Jurkat, Clone E6-1 (cell line): ENCODE measurements around the gene ZNF45. TPM values are rescaled to one million over a fixed set of nuclear protein-coding genes. Genes with fewer than 3 reads are reported as not detected.
"Not testable (repeated sequence)": the region's sequence is repeated elsewhere in the genome, so short reads cannot be mapped to it uniquely, and the experiment has no call there.

ENCODE experiments used
- DNase-seq: peaks from one replicate; pipeline ENCODE4 v3.0.0-alpha.2; 2011; ENCODE audit warnings: low read depth, low spot score
- H3K4me3 ChIP-seq: 2 replicates; pipeline ENCODE4 v1.5.1; 2011; ENCODE audit warnings: mild to moderate bottlenecking, low read length, control low read depth, moderate library complexity
- polyA plus RNA-seq: library from polyadenylated mRNA; unstranded; fragments of >200 nt; gene quantifications from one replicate; pipeline ENCODE4 v1.2.1, GENCODE V29; 2012; ENCODE audit warnings: missing spikeins; ENCODE audit not compliant: insufficient read length, insufficient read depth

ZNF45 gene
- 6.3 TPM for polyA plus RNA-seq

DNA sequence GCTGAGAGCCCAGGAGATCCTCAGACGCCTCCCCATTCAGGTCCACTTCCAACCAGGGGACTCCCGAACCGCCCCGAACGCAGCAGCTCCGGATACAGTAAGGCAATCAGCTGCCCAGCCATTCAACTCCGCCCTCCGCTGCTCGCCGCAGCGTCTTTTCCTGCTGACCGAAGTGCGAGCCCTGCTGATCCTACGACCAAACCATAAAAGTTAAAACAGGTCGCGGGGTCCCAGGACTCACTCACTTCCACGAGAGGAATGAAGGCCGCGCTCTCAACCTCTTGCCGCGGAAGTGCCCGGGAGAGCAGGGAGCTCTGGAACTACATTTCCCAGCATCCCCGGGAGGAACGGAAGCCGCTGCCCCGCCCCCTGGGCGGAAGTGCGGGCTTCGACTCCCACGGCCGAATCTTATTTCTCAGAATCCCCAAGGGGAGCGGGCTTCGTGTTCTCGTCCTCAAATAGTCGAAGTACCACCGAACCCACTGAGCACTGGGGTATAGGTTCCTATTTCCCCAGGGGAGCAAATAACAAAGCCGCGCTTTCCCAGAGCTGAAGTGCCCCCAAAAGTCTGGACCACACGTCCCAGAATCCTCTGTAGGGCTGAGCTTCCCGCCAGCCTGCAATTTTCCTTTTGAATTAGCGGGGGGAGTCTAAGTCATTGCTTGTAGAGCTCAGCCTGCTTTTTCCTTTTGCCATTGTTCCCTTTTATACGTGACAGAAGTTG is at the start of gene ZNF45:
ZNF45 (minus strand) TSS at position 298 of the 724 bp plus-strand sequence. CDS start 13,097 bp downstream, outside the sequence.
- peak; percentile 78 for DNase-seq
- peak within 1 kb of the TSS; percentile 74 for H3K4me3 ChIP-seq

DNA sequence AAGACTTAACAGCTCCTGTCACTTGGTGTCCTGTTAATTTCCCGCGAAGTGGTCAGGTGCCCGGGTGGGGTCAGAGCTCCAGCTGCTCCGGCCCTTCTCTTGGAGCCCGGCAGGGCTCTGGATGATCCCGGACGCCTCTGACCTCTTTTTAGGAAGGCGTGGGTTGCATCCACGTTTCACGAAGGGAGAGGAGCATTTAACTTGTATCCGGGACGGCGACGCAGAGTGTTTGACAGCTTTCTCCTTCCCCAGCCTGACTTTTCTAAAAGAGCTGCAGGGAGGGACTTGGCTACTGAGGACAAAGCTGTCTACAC is 49.6 kb upstream of the ZNF45 start:
- DNase-seq, result no peak
- no peak overlapping the region for H3K4me3 ChIP-seq

DNA sequence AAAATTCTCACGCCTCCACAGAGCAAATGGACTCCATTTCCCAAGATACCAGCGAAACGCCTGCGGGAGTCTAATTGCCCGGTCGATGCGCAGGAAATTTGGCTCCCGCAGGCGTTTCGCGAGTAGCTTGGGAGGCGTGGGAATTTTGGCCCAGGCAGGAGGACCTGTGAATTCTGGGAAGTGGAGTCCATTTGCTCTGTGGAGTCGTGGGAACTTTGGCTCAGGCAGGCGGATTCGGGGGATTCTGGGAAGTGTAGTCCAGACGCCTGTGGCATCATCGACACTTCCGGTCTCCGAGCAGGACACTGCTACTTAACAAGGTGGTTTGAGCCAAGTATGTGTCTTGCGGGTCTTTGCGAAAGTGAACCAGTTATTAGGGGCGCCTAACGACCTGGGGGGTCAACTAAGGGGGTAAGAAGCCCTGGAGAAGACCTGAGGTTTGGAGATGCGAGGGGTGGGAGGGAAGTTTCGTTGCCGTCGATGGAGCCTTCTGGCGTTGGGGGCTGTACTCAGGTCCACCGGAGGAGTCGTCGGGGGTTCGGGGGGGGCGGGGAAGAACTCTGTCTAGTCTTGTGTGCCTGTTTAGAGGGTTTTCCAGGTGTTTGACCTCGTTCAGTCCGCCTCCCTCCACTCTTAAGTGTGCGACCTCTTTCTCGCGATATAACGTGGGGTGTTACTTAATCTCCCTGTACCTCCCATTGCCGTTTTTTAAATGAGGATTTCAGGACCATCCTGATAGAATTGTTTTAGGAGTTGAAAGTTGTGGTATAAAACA is 49.0 kb upstream of the ZNF45 start, which contains the start of gene ZNF155:
ZNF155 (plus strand) TSS at position 277 of the 775 bp plus-strand sequence. CDS start 4,356 bp downstream, outside the sequence.
- no peak within 1 kb of the TSS for H3K4me3 ChIP-seq

DNA sequence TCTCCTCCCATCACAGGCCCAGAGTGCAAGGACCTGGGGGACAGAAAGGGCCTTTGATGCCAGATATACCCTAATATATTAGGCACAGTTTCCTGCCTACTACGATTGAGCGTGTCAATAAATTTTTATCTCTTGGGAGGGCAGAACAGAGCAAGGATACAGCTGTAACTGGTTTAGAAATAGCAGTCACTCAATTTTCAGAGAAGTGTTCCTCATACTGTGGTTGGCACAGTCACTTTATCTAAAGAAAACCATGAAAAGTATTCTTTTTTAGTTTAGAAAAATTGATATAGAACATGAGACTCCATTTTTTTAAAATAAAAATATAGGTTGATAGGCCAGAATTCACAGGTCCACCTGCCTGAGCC is 48.4 kb upstream of the ZNF45 start:
- no peak for DNase-seq
- no peak overlapping the region for H3K4me3 ChIP-seq

More for the DNA sequence above, 49.0 kb upstream of the ZNF45 start, which contains the start of gene ZNF155:
- no peak for DNase-seq

DNA sequence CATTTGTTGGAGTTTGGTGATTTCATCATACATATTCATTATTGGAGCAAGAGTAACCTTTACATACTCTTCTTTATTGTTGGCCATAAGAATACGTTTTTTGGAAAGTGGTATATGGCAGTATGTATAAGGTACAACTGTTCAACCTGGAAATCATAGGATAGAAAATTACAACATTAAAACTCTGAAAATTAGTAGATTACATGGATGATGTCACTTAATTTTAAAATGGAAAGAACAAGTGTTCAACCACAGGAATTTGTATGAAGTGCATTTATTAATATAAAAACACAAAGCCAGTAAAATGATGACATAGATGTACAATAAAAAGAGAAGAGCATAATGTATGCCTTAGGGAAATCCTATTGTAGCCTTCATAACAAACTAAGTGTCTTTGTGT is 41.6 kb upstream of the ZNF45 start:
- no peak for DNase-seq

DNA sequence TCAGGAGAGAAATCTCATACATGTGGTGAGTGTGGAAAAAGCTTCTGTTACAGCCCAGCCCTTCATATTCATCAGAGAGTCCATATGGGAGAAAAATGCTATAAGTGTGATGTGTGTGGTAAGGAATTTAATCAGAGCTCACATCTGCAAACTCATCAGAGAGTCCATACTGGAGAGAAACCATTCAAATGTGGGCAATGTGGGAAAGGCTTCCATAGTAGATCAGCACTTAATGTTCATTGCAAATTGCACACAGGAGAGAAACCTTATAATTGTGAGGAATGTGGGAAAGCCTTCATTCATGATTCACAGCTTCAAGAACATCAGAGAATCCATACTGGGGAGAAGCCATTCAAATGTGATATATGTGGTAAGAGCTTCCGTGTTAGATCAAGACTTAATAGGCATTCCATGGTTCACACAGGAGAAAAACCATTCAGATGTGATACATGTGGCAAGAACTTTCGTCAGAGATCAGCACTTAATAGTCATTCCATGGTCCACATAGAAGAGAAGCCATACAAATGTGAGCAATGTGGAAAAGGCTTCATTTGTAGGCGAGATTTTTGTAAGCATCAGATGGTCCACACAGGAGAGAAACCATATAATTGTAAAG is 31.1 kb upstream of the ZNF45 start:
- no peak for DNase-seq
- H3K4me3 ChIP-seq, result no peak overlapping the region

More for the DNA sequence above, 41.6 kb upstream of the ZNF45 start:
- H3K4me3 ChIP-seq, result no peak overlapping the region

DNA sequence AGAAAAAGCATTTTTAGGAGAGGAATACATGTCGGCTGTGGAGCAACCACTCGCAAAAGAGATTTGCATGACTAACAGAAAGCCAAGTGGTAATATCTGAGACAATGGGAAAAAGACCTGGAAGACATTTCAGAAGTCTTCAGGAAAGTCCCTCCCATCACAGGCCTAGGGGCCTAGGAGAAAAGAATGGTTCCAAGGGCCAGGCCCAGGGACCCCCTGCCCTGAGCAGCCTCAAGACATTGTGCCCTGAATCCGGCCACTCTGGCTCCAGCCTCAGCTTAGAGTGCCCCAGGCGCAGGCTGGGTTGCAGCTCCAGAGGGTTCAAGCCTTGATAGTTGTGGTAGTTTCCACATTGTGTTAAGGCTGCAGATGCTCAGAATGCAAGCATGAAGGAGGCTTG is 25.3 kb upstream of the ZNF45 start:
- H3K4me3 ChIP-seq, result no peak overlapping the region
- DNase-seq, result no peak

DNA sequence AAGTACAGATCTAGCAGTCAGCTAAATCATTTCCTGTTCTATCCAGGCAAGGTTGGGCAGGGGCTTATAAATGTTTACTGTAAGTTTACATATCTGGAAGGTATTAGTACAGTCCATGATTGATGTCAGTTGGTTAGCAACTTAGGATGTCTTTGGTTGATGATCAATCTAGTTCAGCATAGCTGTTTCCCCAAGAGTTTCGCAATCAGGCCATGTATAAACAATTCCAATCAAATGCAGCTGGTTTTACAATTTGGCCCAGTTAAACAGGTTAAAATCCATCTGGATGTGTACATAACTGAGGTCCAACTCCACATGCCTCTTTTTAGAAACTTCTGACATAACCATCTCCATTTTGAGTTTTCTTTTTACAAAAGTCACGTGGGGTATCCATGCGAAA is 22.8 kb upstream of the ZNF45 start:
- DNase-seq, result no peak
- no peak overlapping the region for H3K4me3 ChIP-seq

DNA sequence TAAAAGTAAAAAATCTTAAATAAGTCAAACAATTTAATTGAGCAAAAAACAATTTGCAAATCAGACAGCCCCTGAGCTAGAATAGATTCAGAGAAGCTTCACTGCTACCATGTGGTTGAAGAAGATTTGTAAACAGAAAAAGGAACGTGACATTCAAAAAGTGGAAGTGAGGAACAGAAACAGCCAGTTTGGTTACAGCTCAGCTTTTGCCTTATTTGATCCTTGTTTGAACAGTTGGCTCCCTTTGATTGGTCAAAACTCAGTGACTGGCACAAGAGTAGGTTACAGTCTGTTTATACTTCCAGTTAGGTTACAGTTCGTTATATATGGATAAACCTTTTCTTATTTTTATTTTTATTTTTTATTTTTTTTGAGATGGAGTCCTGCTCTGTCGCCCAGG is 21.7 kb upstream of the ZNF45 start:
- H3K4me3 ChIP-seq, result no peak overlapping the region
- DNase-seq, result no peak

DNA sequence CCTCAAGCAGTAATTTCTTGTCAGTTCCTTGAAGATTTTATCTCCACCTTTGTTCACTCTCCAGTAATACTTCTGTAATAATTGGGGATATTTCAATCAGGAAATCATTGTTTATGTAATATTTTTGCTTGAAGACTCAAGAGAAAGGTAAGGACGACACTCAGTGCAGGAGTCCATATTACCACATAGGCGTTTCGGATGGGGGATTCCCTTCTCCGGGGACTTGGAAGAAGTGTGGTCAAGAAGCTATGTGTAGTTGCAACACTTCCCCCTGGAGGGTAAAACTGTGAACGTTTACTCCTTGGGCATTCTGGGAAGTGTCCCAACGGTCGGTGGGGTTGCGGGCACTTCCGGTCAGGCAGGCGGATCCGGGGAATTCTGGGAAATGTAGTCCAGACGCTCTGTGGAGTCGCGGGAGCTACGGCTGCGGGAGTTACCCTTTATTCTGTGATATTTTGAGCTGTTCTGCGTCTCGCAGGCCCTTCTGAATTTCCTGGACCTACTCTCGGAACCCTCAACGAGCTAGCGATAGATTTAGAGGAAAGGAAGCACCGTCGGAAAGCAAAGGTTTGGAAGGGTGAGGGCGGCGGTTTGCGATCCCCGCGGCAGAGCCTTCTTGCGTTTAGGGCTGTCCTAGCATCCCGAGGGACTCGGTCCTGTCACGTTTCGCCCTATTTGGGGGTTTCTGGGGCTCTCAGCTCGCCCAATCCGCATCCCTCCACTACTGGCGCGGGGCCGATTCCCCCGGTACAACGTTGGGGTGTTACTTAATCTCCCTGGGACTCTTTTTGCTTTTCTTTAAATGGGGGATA is 16.0 kb upstream of the ZNF45 start, which contains the start of gene ZNF221:
ZNF221 (plus strand) TSS at position 395 of the 812 bp plus-strand sequence. CDS start 11,499 bp downstream, outside the sequence.
- no peak for DNase-seq
- H3K4me3 ChIP-seq, result no peak within 1 kb of the TSS

DNA sequence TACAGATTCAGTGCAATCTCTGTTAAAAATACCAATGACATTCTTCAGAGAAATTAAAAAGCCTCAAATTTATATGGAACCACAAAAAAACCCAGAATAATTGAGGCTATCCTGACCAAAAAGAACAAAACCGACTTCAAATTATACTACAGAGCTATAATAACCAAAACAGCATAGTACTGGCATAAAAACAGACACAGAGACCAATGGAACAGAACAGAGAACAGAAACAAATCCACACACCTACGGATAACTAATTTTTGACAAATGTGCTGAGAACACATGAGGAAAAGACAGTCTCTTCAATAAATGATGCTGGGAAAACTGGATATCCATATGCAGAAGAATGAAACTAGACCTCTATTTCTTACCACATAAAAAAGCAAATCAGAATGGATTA is 14.7 kb upstream of the ZNF45 start:
- not testable (repeated sequence) for DNase-seq, H3K4me3 ChIP-seq

DNA sequence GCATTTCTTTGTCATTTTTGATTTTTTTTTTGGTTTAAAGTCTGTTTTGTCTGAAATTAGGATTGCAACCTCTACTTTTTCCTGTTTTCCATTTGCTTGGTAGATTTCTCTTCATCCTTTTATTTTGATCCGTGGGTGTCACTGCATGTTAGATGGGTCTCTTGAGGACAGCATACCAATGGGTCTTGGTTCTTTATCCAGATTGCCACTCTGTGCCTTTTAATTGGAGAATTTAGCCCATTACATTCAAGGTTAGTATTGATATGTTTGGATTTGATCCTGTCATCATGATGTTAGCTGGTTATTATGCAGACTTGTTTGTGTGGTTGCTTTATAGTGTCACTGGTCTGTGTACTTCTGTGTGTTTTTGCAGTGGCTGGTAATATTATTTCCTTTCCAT is 12.3 kb upstream of the ZNF45 start:
- DNase-seq, H3K4me3 ChIP-seq: not testable (repeated sequence)

DNA sequence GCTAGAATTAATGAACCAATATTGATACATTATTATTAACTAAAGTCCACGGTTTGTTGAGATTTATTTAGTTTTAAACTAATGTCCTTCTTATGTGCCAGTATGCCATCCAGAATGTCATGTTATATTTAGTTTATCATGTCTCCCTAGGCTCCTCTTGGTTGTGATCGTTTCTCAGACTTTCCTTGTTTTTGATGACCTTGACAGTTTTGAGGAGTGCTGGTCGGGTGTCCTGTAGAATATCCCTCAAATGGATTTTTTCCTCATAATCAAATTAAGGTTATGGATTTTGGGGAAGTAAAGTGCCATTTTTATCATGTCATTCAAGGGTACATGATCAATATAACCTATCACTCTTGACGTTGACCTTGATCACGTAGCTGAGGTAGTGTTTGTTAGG is 6.1 kb upstream of the ZNF45 start:
- no peak overlapping the region for H3K4me3 ChIP-seq
- no peak for DNase-seq

DNA sequence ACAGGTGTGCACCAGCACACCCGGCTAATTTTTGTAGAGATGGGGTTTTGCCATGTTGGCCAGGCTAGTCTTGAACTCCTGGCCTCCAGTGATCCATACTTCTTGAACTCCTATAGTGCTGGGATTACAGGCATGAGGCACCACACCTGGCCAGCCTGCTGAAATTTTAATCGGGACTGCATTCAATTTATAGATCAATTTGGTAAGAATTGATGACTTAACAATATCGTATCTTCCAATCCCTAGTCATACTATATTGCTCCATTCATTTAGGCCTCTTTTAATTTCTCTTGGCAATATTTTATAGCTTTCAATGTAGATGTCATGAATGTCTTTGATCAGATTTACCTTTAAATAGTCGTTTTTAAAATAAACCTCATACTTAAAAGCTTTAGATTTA is 5.6 kb upstream of the ZNF45 start:
- no peak overlapping the region for H3K4me3 ChIP-seq
- no peak for DNase-seq

DNA sequence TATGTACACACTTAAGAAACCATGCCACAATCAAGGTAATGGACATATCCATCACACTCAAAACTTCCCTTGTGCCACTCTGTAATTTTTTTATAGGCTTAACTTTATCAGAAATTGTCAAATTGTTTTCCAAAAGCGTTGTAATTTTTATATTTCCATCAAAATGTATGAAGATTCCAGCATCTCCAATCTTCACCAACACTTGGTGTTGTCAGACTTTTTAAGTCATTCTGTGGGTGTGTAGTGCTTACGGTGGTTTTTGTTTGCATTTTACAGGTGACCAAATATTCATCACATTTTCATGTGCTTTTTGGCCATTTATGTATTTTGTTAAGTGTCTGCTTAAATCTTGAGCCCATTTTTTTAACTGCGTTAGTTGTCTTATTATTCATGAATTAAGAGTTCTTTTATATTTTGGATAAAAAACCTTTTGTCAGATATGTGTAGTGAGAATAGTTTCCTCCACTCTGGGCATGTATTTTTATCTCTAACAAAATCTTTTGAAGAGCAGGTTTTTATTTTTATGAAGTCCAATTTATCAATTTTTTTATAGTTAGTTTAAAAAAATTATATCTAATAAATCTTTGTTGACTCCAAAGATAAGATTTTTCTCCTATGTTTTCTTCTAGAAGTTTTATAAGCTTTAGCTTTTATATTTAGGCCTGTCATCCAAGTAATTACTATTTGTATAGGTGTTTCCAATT is 4.6 kb upstream of the ZNF45 start:
- no peak overlapping the region for H3K4me3 ChIP-seq
- no peak for DNase-seq

DNA sequence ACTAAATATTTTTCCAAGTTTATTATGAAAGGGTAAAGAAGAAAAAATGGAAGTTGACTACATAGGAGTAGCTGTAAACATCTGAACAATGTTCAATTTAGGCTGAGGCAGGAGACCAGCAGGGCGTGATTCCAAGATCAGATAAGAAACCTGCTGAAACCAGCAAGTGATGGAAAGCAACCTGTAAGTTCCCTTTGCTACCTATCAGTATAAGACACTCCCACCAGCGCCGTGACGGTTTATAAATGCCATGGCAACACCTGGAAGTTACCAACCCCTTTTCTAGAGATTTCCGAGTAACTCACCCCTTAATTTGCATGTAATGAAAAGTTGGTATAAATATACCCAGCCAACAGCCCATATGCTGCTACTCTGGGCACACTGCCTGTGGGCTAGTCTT is 1.1 kb upstream of the ZNF45 start:
- no peak overlapping the region for H3K4me3 ChIP-seq

DNA sequence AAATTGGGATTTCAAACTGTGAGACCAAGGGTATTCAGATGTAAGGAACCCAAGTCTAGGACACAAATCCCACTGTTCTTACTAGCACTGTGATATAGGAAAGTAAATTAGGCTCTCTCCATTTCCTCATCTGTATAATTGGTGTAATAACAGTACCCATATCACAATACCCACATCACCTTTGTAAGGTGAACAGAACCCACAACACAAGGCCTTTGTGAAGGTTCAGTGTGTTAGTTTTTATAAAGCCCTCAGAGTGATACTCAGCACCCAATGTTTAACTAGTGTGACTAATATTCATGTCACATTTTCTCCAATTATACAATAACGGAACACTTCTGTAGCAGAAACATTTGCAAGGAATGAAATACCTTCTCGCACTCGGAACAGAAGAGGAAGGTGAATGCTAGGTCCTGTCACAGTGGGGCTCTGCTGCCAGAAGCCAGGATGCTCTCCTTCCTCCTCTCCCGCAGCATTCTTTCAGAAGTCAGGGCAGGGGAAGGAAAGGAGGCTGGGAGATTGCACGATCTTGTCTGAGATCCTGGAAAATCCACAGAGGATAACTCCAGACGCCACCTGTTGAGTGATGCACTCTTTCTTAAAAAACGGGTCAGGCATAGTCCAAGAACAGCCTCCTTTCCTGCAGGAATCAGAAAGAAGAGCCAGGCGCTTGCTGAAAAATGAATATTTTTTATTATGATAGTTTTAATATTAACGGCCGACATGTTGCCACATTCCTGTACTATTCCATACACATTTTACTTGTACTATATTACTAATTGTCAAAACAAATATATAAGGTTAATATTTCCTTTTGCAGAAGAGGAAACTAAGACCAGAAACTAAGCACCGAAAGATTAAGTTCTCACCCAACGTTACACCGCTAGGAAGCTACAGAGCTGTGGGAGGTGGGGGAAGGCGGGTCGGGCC is 762 bp downstream of the ZNF45 start:
- H3K4me3 ChIP-seq, result peak overlapping the region; percentile 74
- DNase-seq, result peak; percentile 73

More for the DNA sequence above, 1.1 kb upstream of the ZNF45 start:
- DNase-seq, result no peak

DNA sequence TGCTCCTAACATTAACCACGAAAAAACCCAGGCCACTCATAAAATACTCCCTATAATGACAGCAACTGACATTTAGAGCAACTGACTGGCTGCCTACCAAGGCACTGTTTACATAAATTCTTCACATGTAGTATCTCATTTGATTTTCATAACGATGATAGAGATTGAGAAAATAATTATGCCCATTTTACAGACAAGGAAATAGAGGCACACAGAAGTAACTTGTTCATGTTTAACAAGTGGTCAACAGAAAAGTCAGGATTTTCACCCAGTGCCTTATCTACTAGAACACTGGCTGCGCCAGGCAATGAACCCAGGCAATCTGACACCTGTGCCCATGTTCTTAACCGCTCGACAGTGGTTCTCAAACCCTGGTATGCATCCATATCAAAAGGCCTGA is 6.3 kb downstream of the ZNF45 start:
- DNase-seq, result no peak
- H3K4me3 ChIP-seq, result no peak overlapping the region
